PC-3 (cell line): ENCODE measurements around the gene CHAT. TPM values are rescaled to one million over a fixed set of nuclear protein-coding genes. Genes with fewer than 3 reads are reported as not detected.

Experiments used
- ATAC-seq: fragments of 200-7000 bp; cut with Tn5 transposase; 2 replicates; pipeline ENCODE4 v1.9.1; 2020; ENCODE audit warnings: mild to moderate bottlenecking, moderate library complexity
- BruUV-seq: library from RNA; stranded (reverse); fragments of 400-500 nt; replicated peaks from 2 replicates; lab custom pipeline; 2021; lab: Mats Ljungman, UMichigan
- CTCF ChIA-PET: fragments of 300-600 bp; sonication (Branson Sonifier 250); formaldehyde crosslinking; loops from one replicate; lab custom pipeline; 2022; ENCODE audit warnings: antibody characterized with exemption; lab: Charles Lee
- POLR2A ChIA-PET: fragments of 300-600 bp; sonication (Branson Sonifier 250); formaldehyde crosslinking; loops from one replicate; lab custom pipeline; 2022; ENCODE audit warnings: antibody characterized with exemption; ENCODE audit not compliant: unreplicated experiment; lab: Charles Lee
- DNase-seq: peaks from one replicate; pipeline ENCODE4 v3.0.0-alpha.2; 2015
- H2AFZ ChIP-seq: fragments of 300-600 bp; sonication (generic); 2 replicates; pipeline ENCODE4 v1.6.0; 2016; ENCODE audit warnings: antibody characterized with exemption, low read length
- H3F3A ChIP-seq: fragments of 300-600 bp; sonication (generic); one replicate; pipeline ENCODE4 v1.6.0; 2017; ENCODE audit warnings: antibody characterized with exemption, low read length, control low read depth, mild to moderate bottlenecking; ENCODE audit not compliant: unreplicated experiment
- H3K27ac ChIP-seq: fragments of 300-600 bp; sonication (generic); 2 replicates; pipeline ENCODE4 v1.5.1; 2016; ENCODE audit warnings: mild to moderate bottlenecking, low read length
- H3K27me3 ChIP-seq: fragments of 300-600 bp; sonication (generic); 2 replicates; pipeline ENCODE4 v1.6.1; 2016; ENCODE audit warnings: low read length, mixed read lengths
- H3K36me3 ChIP-seq: fragments of 300-600 bp; sonication (generic); 2 replicates; pipeline ENCODE4 v1.6.1; 2016; ENCODE audit warnings: low read depth, mixed run types, low read length, mixed read lengths
- H3K4me1 ChIP-seq: fragments of 300-600 bp; sonication (generic); 2 replicates; pipeline ENCODE4 v1.5.1; 2016; ENCODE audit warnings: low read length; ENCODE audit not compliant: insufficient read depth
- H3K4me2 ChIP-seq: fragments of 300-600 bp; sonication (generic); 2 replicates; pipeline ENCODE4 v1.6.0; 2016; ENCODE audit warnings: low read length
- H3K4me3 ChIP-seq: fragments of 300-600 bp; sonication (generic); 2 replicates; pipeline ENCODE4 v1.5.1; 2016; ENCODE audit warnings: mild to moderate bottlenecking, low read length, mixed read lengths
- H3K79me2 ChIP-seq: fragments of 300-600 bp; sonication (generic); 2 replicates; pipeline ENCODE4 v1.6.1; 2017; ENCODE audit warnings: low read length, mixed read lengths
- H3K9ac ChIP-seq: fragments of 300-600 bp; sonication (generic); 2 replicates; pipeline ENCODE4 v1.6.0; 2016; ENCODE audit warnings: mild to moderate bottlenecking, low read length
- H3K9me2 ChIP-seq: fragments of 300-600 bp; sonication (generic); replicated peaks from 2 replicates; pipeline ENCODE4 v1.6.1; 2016; ENCODE audit warnings: mixed run types, low read length, mixed read lengths
- H3K9me3 ChIP-seq: fragments of 300-600 bp; sonication (generic); 2 replicates; pipeline ENCODE4 v1.6.1; 2016; ENCODE audit warnings: low read length, mixed read lengths
- H4K20me1 ChIP-seq: fragments of 300-600 bp; sonication (generic); 2 replicates; pipeline ENCODE4 v1.6.1; 2016; ENCODE audit warnings: low read length, mixed read lengths
- EZH2 ChIP-seq: fragments of 300-600 bp; sonication (generic); IDR thresholded peaks from one replicate; pipeline ENCODE4 v1.6.1; 2017; ENCODE audit warnings: antibody characterized with exemption, mild to moderate bottlenecking, low read length; ENCODE audit not compliant: unreplicated experiment
- EZH2phosphoT487 ChIP-seq: fragments of 300-600 bp; sonication (generic); IDR thresholded peaks from 2 replicates; pipeline ENCODE4 v1.6.1; 2018; ENCODE audit warnings: mild to moderate bottlenecking, antibody characterized with exemption, low read length, borderline replicate concordance
- intact Hi-C: fragments of 100-400 bp; cut with micrococcal nuclease; formaldehyde crosslinking; loops from 2 replicates; pipeline ENCODE4 v1.9.0; 2023
- total RNA-seq: library from RNA; depleted of rRNA; stranded (reverse); fragments of >200 nt; gene quantifications from 2 replicates; pipeline ENCODE4 v1.2.3, GENCODE V29; 2014
- TF ChIP-seq, protein P1 (sequence below): fragments of 300-600 bp; sonication (generic); conservative IDR thresholded peaks from 2 replicates; pipeline ENCODE4 v1.5.1; 2017; ENCODE audit warnings: antibody characterized with exemption, low read depth, mild to moderate bottlenecking, low read length

The CHAT gene
- total RNA-seq, 1 experiment from 2014 or later: not detected

DNA sequence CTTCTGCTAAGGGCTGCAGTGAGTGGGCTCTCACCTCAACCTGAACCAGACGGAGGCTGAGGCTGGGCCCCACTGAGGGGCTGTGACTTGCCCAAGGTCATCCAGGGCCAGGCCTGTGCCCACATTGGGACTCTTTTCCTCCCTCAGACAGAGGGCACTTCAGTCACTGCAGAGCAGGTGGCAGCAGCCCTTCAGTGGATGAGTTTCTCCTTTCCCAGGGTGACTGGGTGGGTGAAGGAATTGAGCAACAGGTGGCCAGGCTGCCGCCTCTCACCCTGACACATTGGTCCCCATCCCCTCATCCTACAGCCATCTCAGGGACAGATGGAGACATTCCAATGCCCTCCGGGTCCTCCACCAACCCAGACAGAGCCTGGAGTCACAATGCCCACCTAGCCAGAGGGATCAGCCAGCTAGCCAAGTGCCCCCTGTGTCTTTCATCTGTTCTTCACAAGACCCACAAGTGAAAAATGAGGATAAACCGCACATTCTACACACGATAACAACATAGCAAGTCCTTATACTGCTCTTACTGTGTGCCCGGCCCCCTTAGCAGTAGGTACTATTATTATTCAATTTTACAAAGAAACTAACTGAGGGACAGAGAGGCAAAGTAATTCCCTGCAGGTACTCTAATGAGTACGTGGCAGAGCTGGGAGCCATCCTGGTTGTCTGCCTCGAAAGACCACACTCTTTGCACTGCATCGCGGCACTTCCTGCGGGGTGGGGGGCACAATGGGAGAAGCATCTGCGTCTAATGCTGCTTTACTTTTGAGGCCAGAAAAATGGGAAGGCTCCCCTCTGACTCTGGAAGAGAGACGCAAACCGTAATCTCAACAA lies 5.5 kb upstream of the CHAT start:
- no peak overlapping the region for H3K9ac ChIP-seq
- H2AFZ ChIP-seq: no peak overlapping the region
- no peak for DNase-seq
- intact Hi-C loops: no loop called here
- no peaks in the 10 kb centered on the region for H3K4me1 ChIP-seq
- H4K20me1 ChIP-seq: 0 out of 2 replicates have a peak, but pooled peaks cover 8% of the 10 kb centered on the region
- ChIA-PET POLR2A (no interaction called here), CTCF (no interaction called here)
- H3K79me2 ChIP-seq: no peaks in the 10 kb centered on the region
- H3K9me2 ChIP-seq: no peaks in the 10 kb centered on the region
- no peaks in the 10 kb centered on the region for H3F3A ChIP-seq
- H3K9me3 ChIP-seq: no peaks in the 10 kb centered on the region
- H3K36me3 ChIP-seq: no peaks in the 10 kb centered on the region
- no peak overlapping the region for H3K27ac ChIP-seq
- BruUV-seq: no TSS peak
- TF ChIP-seq, protein P1, sequence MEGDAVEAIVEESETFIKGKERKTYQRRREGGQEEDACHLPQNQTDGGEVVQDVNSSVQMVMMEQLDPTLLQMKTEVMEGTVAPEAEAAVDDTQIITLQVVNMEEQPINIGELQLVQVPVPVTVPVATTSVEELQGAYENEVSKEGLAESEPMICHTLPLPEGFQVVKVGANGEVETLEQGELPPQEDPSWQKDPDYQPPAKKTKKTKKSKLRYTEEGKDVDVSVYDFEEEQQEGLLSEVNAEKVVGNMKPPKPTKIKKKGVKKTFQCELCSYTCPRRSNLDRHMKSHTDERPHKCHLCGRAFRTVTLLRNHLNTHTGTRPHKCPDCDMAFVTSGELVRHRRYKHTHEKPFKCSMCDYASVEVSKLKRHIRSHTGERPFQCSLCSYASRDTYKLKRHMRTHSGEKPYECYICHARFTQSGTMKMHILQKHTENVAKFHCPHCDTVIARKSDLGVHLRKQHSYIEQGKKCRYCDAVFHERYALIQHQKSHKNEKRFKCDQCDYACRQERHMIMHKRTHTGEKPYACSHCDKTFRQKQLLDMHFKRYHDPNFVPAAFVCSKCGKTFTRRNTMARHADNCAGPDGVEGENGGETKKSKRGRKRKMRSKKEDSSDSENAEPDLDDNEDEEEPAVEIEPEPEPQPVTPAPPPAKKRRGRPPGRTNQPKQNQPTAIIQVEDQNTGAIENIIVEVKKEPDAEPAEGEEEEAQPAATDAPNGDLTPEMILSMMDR: no peak
- no peak for TF ChIP-seq EZH2
- TF ChIP-seq EZH2phosphoT487: no peak
- ATAC-seq: no peak
- peaks cover 68% of the 10 kb centered on the region for H3K27me3 ChIP-seq
- no peak overlapping the region for H3K4me3 ChIP-seq
- H3K4me2 ChIP-seq: no peak overlapping the region

DNA sequence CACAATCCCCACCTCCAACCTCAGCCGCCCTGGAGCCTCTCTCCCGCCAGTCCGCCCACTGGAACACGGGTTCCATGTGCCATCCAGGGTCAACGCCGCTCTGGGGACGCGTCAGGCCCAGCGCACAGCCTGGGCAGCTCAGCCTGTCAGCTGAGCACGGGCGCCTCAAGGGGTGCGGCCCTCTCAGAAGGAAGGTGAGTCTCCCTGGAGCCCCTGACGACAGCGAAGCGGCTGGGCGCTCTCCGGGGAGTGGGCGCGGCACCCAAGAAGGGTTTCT lies 4.9 kb upstream of the CHAT start:
- Histone ChIP-seq H3K9me2 (no peaks in the 10 kb centered on the region), H3F3A (no peaks in the 10 kb centered on the region), H3K27me3 (peaks cover 70% of the 10 kb centered on the region), H3K4me3 (no peak overlapping the region), H3K79me2 (no peaks in the 10 kb centered on the region), H3K4me2 (no peak overlapping the region), H3K27ac (no peak overlapping the region), H3K4me1 (no peaks in the 10 kb centered on the region), H2AFZ (no peak overlapping the region), H3K9me3 (no peaks in the 10 kb centered on the region), H3K36me3 (no peaks in the 10 kb centered on the region), H3K9ac (no peak overlapping the region), H4K20me1 (0 out of 2 replicates have a peak, but pooled peaks cover 8% of the 10 kb centered on the region)
- intact Hi-C loops: no loop called here
- ChIA-PET POLR2A (no interaction called here), CTCF (no interaction called here)
- BruUV-seq: no TSS peak
- no peak for DNase-seq
- no peak for ATAC-seq
- no peak for TF ChIP-seq EZH2phosphoT487
- no peak for TF ChIP-seq EZH2
- TF ChIP-seq, protein P1: no peak
